Central memory CD4-positive, alpha-beta T cell (primary cell): ENCODE data around the gene SNX10.

Experiments
- DNase-seq: peaks from one replicate; pipeline ENCODE4 v3.0.0; 2022

The SNX10 gene

DNA sequence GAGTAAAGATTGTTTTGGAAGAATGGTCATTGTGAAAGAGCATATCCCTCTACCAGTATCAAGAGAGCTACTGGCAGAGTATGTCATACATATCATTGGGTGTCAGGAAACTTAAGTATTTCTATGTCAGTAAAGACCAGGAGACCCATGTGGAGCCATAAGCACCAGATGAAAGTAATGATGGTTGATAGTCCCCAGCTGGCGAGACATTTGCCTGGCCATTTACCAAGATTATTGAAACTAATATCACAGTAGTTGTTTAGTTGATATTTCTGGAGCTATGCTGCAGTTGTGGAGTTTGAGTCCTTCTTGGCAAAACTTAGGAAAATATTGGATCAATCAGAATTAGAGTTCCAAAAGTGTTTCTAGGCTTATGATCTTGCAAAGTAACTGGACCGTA, 114.8 kb downstream of the SNX10 start:
- DNase-seq: no peak

DNA sequence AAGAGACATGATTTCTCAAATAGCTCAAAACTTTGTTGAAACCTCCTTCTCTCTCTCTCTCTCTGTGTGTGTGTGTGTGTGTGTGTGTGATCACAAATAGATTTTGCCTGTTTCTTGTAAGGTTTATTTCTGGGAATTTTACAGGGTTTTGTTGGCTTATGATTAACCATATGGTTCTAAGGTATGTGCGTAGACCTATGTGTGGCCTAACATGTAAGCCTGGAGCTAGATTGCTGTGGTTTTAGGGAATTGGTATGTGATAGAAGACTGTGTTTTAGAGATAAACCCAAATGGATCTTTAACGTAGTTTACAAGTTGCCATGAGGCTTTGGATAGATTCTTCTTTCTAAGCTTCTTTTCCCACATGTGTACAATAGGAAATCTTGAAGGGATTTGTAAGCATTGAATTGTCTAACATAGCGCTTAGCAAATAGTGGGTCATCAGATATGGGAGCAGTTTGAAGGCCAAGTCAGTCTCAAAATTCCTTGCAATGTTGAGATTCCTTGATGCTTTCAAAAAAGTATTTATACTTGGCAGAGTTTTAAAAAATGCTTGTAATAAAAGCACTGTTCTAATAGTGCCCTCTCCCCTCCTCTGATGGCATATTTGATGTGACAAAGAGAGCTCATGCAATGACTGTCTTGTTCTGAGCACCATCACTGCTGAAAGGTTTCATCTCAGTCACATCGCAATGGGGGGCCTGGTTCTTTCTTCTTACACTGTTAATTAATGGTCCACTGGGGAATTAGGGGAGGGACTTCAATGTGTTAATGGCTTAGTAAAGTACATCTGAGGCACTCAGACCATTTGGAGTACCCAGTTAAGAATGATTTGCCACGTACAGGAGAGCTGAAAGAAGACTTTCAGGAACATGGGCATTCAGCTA, 118.2 kb downstream of the SNX10 start:
- DNase-seq: no peak

GRCh38 chr7:26413007-26413691, 121.5 kb downstream of the SNX10 start:
- DNase-seq: no peak

DNA sequence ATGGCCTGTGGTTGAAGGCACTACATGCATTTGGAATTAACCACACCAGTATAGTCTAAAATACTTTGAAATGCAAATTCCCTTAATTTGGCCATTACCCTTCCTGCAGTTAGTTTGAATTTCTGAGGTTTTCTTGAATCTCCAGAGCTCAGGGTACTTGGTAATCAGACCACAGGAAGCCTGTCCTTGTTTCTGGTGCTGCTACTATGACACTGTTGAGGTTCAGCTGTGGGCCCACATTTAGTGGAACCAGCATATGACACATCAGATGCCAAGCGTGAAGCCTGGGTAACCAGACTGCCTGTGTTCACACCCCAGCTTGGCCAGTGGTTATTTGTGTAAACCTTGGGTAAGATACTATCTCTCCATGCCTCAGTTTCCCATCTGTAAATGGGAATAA, 124.3 kb downstream of the SNX10 start:
- no peak for DNase-seq

- no peak for DNase-seq
Observed at GRCh38 chr7:26417911-26418413, 126.3 kb downstream of the SNX10 start.

DNA sequence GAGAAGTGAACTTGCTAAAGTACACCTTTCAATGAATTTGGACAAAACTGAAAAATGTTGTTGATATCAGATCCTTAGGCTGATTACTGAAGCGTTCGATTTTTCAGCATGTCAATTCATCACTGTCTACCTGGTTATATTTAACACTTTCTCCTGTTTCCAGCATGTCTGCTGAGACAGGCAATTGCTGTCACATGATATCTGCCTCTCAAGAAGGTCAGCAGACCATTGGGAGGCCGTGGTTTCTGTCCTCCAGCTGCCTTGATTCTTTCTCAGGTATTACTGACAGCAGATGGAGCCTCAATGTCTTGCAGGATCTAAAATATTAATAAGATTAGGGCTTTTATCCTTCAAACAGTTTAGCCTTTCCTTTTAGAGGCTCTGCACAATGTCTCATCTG, 127.5 kb downstream of the SNX10 start:
- no peak for DNase-seq

DNA sequence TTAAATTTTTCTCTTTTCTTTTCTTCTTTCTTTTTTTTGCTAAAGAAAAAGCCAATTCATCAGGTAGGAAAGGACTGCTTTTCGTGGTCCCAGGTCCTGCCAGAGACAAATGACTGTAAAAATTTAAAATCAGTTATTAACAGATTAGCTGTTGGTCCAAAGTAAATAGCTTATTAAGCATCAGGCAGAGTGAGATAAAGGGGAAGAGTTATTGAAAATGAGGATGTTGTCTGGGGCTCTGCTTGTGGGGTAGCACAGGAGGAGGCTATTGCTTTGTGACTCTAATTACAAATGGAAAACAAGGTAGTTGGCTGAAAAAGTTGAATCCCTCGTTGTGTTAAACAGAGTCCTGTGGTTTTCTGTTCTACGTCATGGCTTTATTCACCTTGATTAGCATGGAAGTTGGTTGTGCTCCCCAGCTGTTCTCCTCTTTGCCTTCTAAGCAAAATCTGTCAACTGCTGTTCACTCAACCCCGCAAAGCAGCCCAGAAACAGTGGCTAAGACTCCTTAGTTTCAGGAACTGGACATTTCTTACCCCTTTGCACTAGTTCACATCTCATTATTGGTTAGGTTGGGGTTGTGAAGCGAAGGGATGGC, 128.9 kb downstream of the SNX10 start:
- no peak for DNase-seq

GRCh38 chr7:26422761-26423160, 131.1 kb downstream of the SNX10 start:
- DNase-seq: no peak

DNA sequence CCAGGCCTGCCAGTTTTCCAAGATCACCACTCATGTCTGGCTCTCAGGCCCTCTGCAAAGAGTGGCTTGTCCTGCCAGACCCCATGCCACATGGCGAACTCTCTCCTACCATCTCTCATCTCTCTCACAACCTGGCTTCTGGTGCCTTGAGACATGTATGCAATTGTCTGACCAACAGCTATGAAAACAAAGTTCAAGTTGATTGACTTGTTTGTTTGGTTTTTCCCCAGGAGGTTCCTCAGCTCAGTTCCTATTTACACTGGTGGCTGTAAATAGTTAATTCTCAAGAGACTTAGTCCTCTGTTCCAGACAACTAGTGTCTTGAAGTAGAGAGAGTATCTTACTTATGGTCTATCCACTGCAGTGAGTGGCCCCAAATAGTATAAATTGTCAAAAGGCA, 131.8 kb downstream of the SNX10 start:
- DNase-seq: no peak
